ENCODE measurements around the gene RPIA. TPM values are rescaled to one million over a fixed set of nuclear protein-coding genes. Genes with fewer than 3 reads are reported as not detected.

Gene RPIA
- total RNA-seq, 1 experiment from 2014 or later = 18.2 TPM

- no peak overlapping the region for H3K4me3 ChIP-seq (ENCODE audit: low read depth in 2 of 2, low read length in 2 of 2)
- CTCF ChIA-PET = no interaction called here
- peaks cover 2% of the 10 kb centered on the region for H3K36me3 ChIP-seq (ENCODE audit: control insufficient read depth, insufficient read depth, low read length)
- ATAC-seq (no peak), DNase-seq (ENCODE audit: low read depth, low spot score) (no peak)
- no peaks in the 10 kb centered on the region for H3K4me1 ChIP-seq (ENCODE audit: control insufficient read depth, insufficient read depth, low read length)
- no TSS peak for BruUV-seq (replicated peaks)
- in situ Hi-C loops (cut with HindIII; ENCODE audit: low pct_unique_long_range_greater_than_20kb, low sequenced_read_pairs) = no loop called here
- H3K27ac ChIP-seq (ENCODE audit: low read length) = no peak overlapping the region
- intact Hi-C loops (cut with micrococcal nuclease; ENCODE audit: unreplicated experiment) = no loop called here
- TF ChIP-seq SIN3A (IDR thresholded peaks at IDR 0.05; ENCODE audit: borderline replicate concordance, insufficient read depth, low read depth, low read length) = no peak
- no peak for TF ChIP-seq TCF7L2 (IDR thresholded peaks at IDR 0.05; ENCODE audit: low read depth, low read length)
- no peak for TF ChIP-seq POLR2AphosphoS5 (IDR thresholded peaks at IDR 0.05; ENCODE audit: low read depth, low read length)
- no peak for TF ChIP-seq REST (IDR thresholded peaks at IDR 0.05; ENCODE audit: insufficient read depth in 1 of 2, low read depth in 2 of 2, low read length in 1 of 2)
- no peak for TF ChIP-seq CTCF (IDR thresholded peaks at IDR 0.05)
- POLR2A ChIA-PET = no interaction called here
- 0 out of 2 replicates have a peak, but pooled peaks cover 2% of the 10 kb centered on the region for H3K9me3 ChIP-seq (ENCODE audit: control insufficient read depth, insufficient read depth, low read depth, low read length)
- H3K27me3 ChIP-seq (ENCODE audit: control insufficient read depth, insufficient read depth, low read length) = no peaks in the 10 kb centered on the region
These were observed 56.5 kb downstream of the RPIA start for GRCh38 chr2:88747990-88748389.

GRCh38 chr2:88751768-88752167, 60.3 kb downstream of the RPIA start:
- no peak for DNase-seq (ENCODE audit: low read depth, low spot score)
- BruUV-seq (replicated peaks) = no TSS peak
- Histone ChIP-seq H3K4me1 (ENCODE audit: control insufficient read depth, insufficient read depth, low read length) (no peaks in the 10 kb centered on the region), H3K27me3 (ENCODE audit: control insufficient read depth, insufficient read depth, low read length) (no peaks in the 10 kb centered on the region), H3K9me3 (ENCODE audit: control insufficient read depth, insufficient read depth, low read depth, low read length) (no peaks in the 10 kb centered on the region), H3K4me3 (ENCODE audit: low read depth in 2 of 2, low read length in 2 of 2) (no peak overlapping the region), H3K36me3 (ENCODE audit: control insufficient read depth, insufficient read depth, low read length) (peaks cover 2% of the 10 kb centered on the region), H3K27ac (ENCODE audit: low read length) (no peak overlapping the region)
- TF ChIP-seq CTCF (IDR thresholded peaks at IDR 0.05) (no peak), POLR2AphosphoS5 (IDR thresholded peaks at IDR 0.05; ENCODE audit: low read depth, low read length) (no peak), REST (IDR thresholded peaks at IDR 0.05; ENCODE audit: insufficient read depth in 1 of 2, low read depth in 2 of 2, low read length in 1 of 2) (no peak), SIN3A (IDR thresholded peaks at IDR 0.05; ENCODE audit: borderline replicate concordance, insufficient read depth, low read depth, low read length) (no peak), TCF7L2 (IDR thresholded peaks at IDR 0.05; ENCODE audit: low read depth, low read length) (no peak)
- ChIA-PET CTCF (no interaction called here), POLR2A (no interaction called here)
- intact Hi-C loops (cut with micrococcal nuclease; ENCODE audit: unreplicated experiment) = no loop called here
- no peak for ATAC-seq
- in situ Hi-C loops (cut with HindIII; ENCODE audit: low pct_unique_long_range_greater_than_20kb, low sequenced_read_pairs) = no loop called here

Measured in Panc1 (cell line).